Esophagus muscularis mucosa (tissue), 3 donors: ENCODE results near the gene NRXN3.

ENCODE experiments used
- POLR2AphosphoS5 ChIP-seq, 2 donors: sonication (generic); formaldehyde crosslinking; IDR thresholded peaks; one replicate each; pipeline ENCODE4 v1.6.1; 2017; ENCODE audit warnings: antibody characterized with exemption in 2 of 2
- TF ChIP-seq, protein P1 (sequence below), 3 experiments: fragments of 200-600 bp in 2 of 3; fragments of 450-650 bp in 1 of 3; sonication (generic) in 2 of 3; IDR thresholded peaks; one replicate each; pipeline ENCODE4 v1.5.1; 2017 to 2019; ENCODE audit warnings: antibody characterized with exemption in 3 of 3, mild to moderate bottlenecking in 2 of 3, moderate library complexity in 1 of 3

DNA sequence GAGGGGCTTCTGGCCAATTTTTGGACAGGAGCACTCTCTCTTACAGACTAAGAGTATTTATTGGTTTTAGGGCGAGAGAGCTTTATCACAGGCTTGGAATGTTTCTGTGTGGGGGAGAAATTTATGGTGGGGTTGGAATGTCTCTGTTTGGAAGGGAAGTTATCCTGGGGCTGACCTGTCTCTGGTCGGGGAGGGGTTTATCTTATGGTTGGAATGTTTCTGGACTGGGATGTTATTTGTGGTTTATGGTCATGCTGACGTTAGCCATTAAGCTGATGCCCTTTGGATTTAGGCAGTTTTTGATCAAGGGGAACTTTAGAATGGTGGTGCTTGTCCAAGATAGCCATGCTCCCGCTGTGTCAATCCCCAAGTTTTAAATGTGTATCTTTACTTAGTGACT is 1426.4 kb downstream of the NRXN3 start:
- TF ChIP-seq POLR2AphosphoS5 (IDR thresholded peaks at IDR 0.05): no peak
- TF ChIP-seq, protein P1, sequence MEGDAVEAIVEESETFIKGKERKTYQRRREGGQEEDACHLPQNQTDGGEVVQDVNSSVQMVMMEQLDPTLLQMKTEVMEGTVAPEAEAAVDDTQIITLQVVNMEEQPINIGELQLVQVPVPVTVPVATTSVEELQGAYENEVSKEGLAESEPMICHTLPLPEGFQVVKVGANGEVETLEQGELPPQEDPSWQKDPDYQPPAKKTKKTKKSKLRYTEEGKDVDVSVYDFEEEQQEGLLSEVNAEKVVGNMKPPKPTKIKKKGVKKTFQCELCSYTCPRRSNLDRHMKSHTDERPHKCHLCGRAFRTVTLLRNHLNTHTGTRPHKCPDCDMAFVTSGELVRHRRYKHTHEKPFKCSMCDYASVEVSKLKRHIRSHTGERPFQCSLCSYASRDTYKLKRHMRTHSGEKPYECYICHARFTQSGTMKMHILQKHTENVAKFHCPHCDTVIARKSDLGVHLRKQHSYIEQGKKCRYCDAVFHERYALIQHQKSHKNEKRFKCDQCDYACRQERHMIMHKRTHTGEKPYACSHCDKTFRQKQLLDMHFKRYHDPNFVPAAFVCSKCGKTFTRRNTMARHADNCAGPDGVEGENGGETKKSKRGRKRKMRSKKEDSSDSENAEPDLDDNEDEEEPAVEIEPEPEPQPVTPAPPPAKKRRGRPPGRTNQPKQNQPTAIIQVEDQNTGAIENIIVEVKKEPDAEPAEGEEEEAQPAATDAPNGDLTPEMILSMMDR (IDR thresholded peaks at IDR 0.05): no peak
